HG02678 (cell line): Measurements from ENCODE around the gene PLCH2.

Experiments
- ATAC-seq: cut with Tn5 transposase; IDR thresholded peaks from one replicate; pipeline ENCODE4 v1.9.1; 2021; ENCODE audit warnings: mild to moderate bottlenecking, moderate library complexity; ENCODE audit not compliant: unreplicated experiment

PLCH2 gene

DNA sequence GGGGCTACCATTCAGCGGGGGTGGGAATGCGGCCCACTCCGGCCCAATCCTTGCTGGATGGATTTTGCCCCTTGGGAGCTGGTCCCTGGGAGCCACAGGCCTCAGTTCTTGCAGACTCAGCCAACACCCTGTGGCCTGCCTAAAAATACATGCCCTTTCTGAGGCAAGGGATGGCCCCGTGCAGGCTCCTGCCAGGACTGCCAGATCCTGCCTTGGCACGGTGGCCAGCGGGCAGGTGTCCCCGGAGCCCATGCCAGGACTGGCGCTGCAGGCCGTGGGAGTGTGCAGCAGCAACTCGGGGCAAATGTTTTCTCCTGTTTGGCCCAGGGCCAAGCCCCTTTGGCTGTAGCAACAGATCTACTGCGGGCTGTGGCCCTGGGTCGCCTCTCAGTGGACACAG lies 51.9 kb downstream of the PLCH2 start:
- no peak for ATAC-seq

DNA sequence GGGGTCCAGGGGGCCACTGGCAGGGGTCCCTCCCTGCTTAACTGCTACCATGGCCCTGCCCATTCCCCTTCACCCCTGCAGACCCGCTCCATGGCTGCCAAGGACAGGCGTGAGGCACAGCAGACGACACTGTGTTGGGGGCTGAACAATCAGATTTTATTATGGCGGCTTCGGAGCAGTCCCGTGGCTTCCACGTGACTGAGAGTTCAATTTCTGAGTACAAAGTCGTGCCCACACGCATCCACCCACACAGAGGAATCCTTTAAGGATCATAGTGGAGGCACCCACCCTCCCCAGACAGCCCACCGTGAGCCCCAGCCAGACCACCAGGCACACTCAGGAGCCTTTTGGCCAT lies 52.5 kb downstream of the PLCH2 start:
- no peak for ATAC-seq

DNA sequence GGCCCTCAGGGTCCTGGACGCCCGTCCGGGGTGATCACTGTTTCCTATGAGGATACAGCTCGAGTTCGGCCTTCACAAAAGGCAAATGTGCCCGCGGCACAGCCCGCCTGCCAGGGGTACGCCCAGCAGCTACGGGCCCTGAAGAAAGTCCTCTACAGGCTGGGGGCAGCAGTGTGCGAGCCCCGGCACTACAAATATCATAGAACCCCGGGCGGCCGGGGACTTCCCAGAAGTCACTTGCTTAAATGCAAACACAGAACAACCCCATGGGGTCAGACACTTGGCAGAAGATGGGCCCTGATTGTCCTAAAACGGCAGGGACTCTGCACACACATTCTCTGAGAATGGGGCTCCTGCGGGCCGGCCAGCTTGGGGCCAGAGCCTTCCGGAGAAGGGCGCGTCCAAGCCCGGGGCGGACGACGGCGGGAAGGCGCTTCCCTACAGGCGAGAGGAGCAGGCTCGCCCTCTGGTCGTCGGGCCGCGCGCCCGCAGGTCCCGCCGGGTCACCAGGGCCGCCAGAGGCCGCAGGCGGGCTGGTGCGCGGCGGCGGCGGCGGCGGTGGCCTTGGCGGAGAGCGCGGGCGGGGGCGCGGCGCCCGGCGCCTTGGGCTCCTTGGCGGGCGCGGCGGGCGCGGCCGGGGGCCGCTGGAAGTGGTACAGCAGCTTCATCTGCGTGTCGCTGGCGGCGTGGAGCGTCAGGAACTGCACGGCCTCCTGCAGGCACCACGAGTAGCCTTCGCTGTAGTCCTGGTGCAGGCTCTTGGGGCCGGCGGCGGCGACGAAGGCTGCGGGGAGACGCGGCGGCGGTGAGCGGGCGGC lies 53.1 kb downstream of the PLCH2 start:
- no peak for ATAC-seq

DNA sequence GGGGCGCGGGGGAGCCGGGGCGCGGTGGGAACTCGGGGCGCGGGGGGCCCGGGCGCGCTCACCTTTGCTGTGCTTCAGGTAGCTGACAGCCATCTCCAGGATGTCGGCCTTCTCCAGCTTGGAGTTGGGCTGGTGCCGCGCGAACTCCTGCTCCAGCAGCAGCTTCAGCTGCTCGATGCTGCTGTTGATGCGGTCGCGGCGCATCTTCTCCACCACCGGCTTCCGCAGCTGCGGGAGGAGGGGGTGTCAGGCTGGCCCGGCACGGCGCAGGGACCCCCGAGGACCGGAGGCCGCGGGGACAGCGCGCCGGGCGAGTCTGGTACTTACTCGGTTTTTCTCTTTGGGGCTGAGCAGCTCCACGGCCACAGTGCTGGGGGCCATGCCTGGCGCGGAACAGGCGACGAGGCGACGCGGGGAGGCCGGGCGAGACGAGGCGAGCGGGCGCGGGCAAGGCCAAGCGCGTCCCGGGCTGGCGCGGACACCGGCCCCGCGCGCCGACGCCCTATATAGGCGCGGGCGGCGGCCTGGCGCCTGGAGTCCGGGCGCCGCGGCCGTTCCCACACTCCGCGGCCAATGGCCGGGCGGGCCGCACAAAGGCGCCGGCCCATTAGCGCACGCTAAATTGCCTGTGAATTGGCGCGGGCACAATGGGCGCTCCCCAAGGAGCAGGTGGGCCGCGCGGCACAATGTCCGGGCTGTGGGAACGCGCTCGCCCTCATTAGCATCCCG lies 53.9 kb downstream of the PLCH2 start, which contains the start of gene HES5:
Gene HES5 (minus strand): TSS at position 480 of the 729 bp plus-strand sequence. CDS start 99 bp downstream, at position 381.
- no peak for ATAC-seq

DNA sequence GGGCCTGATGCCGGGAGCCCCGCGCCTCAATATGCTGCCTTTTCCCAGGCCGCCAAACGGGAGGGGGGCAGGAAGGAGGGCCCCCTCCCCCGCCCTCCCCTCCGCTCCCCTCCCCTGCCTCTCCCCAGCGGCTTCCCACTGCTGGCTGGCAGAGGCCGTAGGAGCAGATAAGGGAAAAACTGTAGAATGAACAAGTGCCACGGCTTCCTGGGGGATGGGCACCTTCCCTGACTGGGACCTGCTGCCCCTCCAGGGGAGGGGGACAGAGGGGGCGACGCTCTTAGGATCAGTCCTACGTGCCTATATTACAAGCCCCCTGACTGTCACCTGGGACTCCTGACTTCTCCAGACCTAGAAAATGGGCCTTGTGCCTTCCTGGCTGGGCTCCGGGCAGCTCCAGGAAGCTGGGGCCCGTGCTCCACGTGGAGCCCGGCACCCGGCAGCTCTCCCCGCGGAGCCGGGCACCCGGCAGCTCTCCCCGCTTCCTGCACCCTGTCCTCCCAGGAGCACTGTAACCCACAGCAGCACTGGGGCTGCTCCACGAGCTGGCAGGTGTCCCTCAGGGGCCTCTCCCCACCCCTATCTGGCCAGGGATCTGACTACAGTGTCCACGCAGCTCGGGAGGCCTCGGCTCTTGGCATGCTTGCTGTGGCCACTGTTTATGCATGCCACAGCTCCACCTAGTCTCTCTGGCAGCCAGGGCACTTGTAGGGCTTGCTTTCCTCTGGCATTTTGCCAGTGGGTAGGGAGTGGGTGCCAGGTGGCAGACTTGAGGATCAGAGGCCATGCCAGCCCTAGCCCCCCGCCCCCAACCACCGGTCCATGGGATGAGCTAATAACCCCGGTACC lies 54.6 kb downstream of the PLCH2 start:
- no peak for ATAC-seq

DNA sequence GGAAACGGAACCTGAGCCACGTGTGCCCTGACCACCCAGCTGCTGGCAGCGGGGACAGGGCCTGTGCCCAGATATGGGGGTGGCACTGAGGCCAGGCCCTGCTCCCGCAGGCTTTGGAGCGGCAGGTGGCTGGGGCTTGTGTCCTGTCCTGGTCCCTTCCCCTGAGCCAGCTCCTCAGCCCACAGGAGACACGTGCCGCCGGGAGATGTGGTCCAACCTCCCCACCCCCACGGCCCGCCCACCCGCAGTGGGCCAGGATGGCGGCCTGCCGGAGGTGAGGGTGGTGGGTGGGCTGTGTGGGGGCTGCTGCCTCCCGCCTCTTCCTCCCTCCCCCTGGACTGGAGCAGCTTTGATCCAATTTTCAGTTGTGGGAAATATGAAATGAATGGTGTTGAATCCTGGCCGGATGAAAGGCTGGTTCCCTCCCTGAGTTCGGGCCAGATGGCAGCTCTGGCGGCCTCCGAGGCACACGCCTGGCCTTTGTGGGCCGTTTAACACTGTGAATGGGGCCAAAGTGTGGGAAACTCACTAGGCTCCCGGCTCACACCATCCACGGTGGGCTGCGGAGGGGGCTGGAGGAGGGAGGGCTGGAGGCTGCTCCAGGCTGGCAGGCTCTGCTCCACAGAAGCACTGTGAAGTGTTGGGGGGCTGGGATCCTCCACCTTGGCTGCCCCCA lies 56.5 kb downstream of the PLCH2 start:
- ATAC-seq: no peak

DNA sequence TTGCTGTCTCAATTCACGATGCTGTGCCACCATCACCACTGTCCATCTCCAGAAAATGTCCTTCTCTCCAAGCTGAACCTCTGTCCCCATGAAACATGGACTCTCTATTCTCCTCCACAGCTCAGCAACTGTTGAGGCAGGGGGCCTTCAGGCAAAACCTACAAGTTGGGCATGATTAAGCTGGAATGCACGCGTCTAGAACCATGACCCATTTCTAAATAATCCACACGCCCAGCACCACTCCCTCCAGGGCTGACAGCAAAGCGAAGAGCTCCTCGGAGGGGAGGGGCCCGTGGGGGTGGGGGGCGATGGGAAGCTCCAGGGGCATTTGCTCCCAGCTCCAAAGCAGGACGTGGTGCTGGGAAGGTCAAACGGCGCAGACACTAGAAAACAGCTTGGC lies 57.3 kb downstream of the PLCH2 start:
- ATAC-seq: no peak

DNA sequence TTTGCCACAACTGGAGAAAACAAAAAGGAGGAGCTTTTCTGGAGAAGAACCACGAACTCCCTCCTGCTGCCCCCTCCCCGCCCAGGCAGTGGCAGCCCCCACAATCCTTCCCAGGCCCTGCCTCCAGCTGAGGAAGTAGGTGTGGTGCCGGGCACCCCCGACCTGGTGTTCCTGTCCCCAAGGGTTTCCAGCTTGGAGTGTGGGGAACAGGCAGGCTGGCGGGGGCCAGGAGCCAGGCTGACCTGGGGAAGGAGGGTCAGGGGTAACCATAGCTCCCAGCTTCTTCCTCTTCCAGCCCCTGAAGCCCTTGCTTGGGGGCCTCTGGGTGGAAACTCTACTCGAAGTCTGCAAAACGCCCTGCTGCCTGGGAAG lies 58.2 kb downstream of the PLCH2 start:
- no peak for ATAC-seq

DNA sequence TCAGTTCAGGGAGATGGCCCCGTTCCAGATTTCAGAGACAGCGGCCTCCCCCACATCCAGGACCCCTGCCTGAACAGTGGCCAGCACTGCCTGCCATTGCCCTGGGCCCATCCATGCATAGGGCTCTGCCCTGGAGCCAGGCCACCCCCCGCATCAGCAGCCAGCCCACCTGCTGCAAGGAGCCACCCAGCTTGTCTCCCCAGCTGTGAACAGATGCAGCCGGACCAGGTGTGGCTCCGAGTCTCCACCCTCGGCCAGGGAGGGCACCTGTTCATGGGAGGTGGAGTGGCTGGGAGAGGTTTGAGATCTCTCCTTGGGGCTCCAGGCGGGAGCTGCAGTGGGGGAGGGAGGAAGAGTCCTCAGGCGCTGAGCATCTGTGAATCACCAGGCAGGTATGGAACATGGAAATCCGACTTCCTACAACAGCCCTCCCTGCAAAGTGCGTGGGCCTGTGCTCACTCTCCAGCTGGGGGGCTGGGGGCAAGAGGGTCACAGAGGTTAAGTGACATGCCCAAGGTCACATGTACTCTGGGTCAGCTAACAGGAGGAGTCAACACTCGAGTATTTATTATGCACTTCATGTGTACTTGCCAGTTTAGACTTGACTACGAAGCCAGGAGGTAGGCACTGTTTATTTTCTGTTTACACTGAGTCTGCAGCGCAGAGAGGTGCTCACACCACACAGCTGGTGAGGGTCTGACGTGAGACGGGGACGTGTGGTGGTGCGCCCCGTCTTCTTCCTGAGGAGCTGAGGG lies 58.8 kb downstream of the PLCH2 start:
- no peak for ATAC-seq

DNA sequence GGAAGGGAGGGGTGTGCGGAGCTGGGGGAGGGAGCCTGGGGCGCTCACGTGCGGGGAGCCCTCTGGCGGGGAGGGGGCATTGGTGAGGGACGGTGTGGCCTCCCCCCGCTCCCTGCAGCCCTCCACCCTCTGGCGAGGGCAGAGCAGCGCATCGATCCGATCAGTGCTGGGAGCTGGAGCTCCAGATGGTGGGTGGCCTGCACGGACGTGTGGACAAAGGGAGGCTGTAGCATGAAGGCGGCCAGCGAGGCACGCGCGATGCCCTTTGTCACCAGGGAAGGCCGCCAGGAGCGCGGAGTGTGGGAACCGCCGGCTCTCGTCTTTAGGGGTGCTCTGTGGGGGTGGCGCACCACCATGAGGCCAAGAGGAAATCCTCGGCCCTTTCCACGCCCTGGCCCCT lies 59.4 kb downstream of the PLCH2 start:
- no peak for ATAC-seq

DNA sequence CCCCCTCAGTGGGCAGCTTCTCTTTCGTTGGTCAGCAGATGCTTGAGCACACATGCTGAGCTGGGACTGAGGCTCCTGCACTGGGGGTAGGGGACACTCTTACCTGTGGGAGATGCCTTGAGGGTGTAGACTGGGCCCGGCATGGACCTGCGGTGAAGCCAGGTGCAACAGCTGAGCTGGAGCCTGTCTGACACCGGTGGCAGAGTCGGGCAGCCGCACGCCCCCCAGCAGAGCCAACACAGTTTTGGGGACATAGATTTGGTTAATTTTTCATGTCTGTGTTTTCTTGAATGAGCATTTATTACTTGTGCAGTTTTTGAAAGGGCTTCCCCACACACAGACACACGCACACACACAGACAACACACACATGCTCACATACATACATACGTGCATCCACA lies 59.9 kb downstream of the PLCH2 start:
- no peak for ATAC-seq

DNA sequence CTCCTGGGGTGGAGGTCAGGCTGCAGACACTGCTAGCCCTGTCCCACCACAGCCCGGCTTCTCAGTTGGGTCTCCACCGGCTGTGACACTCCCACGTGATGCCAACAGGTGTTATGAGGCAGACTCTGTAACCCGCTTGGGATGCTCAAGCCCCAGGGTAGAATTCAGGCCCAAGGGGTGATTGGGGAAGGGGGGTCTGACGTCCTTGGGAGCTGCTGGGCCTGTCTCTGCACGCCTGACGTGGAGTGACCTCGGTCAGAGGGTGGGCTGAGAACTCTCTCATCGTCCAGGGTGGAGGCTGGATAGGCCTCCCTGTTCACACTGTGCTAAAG lies 61.7 kb downstream of the PLCH2 start:
- no peak for ATAC-seq

DNA sequence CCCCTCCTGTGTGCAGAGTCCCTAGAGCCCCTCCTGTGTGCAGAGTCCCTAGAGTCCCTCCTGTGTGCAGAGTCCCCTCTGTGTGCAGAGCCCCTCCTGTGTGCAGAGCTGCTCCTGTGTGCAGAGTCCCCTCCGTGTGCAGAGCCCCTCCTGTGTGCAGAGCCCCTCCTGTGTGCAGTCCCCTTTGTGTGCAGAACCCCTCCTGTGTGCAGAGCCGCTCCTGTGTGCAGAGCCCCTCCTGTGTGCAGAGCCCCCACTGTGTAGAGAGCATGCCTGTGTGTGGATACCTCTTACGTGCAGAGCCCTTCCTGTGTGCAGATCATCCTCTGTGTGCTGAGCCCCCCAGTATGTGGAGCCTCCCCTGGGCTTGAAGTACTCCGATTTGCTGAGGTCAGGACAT lies 62.3 kb downstream of the PLCH2 start:
- no peak for ATAC-seq

DNA sequence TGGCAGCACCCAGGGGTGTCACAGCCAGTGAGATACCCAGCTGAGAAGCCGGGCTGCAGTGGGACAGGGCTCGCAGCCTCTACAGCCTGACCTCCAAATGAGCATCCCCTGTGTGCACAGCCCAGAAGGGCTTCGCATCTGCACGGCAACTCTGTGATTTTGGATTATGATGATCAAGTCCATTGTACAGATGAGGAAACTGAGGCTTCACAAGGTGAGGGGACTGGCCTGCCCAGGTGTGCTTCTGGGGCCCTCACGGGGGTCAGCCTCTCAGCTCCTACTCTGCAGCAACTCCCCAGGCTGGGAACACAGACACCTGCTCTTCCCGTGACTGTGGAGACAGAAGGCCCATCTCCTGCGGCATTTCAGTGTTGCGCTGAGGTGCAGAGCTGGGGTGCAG lies 62.8 kb downstream of the PLCH2 start:
- no peak for ATAC-seq

DNA sequence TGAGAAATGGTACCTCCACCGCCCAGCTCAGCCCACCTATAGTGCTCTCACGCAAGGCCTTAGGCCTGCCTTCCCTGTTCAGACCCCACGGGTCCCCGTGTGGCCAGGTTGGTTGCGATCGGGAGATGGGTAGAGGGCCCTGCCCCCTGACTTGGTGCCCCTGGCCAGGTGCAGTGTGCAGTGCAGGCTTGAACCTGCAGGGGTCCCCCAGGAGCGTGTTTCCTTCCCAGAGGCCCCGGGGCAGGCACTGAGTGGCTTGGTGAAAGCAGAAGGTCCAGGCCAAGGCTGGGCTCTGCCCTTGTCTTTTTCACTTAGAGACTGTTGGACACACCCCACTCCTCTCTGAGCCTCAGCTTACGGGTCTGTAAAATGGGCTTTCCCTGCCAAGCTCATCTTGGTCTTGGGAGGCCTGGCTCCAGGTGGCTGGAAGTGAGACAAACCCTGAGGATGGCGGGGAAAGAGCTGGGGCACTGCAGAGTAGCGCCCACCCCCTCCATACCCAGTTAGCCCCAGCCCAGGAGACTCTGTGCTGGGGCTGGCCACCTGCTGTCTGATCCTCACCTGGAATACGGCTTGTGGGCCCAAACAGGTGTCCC lies 63.3 kb downstream of the PLCH2 start:
- no peak for ATAC-seq

DNA sequence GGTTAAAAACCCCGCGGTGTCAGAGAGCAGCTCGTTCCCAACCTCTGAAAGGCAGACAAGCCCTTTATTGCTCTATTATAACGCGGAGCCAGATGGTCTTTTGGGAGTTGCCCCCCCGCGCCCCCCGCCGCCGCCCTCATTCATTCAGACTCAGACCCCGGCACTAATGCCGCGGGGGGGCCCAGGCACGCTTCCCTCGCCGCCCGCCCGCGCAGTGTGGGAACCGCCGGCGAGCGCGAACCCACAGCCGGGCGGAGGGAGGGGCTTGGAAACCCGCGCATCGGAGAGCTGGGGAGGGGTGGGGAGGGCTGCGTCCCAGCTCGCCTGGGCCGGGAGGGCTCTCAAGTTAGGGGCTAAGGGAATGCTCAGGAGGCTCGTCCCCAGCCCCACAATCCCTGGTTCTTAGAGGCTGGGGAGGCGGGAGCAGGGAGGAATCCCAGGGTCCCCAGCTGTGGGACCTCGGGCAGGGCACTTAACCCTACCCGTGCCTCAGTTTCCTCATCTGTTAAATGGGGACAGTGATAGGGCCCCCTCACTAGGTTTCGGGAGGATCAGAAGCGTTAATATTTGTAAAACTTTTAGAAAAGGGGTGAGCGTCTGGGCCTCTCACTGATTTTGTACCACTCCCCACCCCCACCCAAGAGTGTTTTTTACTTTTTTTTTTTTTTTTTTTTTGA lies 64.9 kb downstream of the PLCH2 start:
- no peak for ATAC-seq

DNA sequence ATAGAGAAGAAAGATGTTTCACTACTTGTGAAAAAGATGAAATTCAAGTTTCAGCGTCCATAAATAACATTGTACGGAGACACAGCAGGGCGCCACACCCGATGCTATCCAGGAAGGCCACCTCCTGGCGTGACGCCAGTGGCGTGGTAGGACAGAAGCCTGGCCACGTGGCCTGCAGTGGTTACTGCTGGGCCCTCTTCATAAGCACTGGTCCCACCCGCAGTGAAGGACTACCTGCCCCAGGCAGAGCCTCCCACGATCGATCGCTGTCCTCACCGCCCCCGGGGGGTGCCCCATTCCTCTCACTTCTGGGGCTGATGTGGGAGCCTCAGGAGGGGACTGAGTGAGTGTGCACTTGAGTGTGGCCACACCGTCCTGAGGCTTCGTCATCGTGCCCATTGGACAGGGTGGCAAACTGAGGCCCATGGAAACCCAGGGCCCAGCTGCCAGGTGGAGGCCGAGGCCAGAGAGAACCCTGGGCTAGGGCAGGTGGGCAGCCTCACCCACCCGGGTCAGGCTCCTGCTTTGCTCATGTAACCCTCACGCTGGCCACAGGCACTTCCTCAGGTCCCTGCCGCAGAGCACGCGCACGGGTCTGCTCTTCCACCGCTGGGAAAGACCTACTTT lies 65.6 kb downstream of the PLCH2 start:
- ATAC-seq: no peak

DNA sequence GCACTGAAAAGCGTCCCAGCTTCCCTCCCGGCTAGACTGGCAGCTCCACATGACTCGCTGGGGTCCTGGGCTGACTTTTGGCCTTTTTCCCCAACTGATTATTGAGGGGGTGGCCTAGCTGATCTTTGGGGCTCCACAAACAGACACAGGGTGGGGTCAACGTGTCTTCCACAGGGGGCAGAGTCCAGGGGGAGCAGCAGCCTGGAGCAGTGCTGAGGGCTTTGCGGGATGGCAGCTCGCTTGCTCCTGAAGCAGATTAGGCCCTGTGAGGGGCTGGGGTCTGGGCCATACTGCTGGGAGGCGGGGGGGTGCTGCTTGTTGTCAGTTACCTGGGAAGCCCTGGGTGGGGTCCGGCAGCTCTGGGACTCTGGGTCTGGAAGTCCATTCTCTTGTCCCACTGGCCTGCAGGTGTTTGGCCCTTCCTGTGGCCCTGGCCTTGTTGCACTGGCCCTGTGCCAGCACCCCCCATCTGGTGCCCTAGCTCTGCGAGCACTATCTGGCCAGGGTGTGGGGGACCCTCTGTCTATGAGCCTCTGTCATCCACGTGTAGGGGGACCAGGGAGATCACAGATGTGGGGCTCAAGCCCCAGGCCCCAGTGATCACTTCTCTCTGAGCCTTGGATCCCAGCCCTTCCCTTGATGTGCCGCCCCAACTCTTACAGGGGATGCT lies 66.3 kb downstream of the PLCH2 start:
- ATAC-seq: no peak
